HG03439 (cell line): ENCODE data around the gene PHF1.

Experiments
- ATAC-seq: cut with Tn5 transposase; IDR thresholded peaks from one replicate; pipeline ENCODE4 v1.9.1; 2021; ENCODE audit warnings: mild to moderate bottlenecking, moderate library complexity; ENCODE audit not compliant: unreplicated experiment

PHF1 gene

GRCh38 chr6:33417128-33417902 is 6.5 kb downstream of the PHF1 start:
- no peak for ATAC-seq

- peak; percentile 85 for ATAC-seq
These were observed 7.3 kb downstream of the PHF1 start, which contains the start of gene CUTA for GRCh38 chr6:33417903-33418689. Gene CUTA (minus strand): TSS chr6:33418107. CDS start chr6:33418000, 107 bp downstream.

GRCh38 chr6:33418690-33419291 is 8.0 kb downstream of the PHF1 start:
- ATAC-seq: no peak

- no peak for ATAC-seq
These were observed 9.0 kb downstream of the PHF1 start, which contains the start of gene SYNGAP1 for GRCh38 chr6:33419580-33420490. Gene SYNGAP1 (plus strand): TSS chr6:33420065. CDS start chr6:33420265, 200 bp downstream.

GRCh38 chr6:33420491-33421343 is 9.9 kb downstream of the PHF1 start:
- no peak for ATAC-seq

GRCh38 chr6:33421344-33421643 is 10.5 kb downstream of the PHF1 start:
- no peak for ATAC-seq

GRCh38 chr6:33423777-33424176 is 13.0 kb downstream of the PHF1 start:
- ATAC-seq: no peak

- ATAC-seq: no peak
These were observed 14.2 kb downstream of the PHF1 start for GRCh38 chr6:33424855-33425667.

- ATAC-seq: peak; percentile 48
These were observed 15.1 kb downstream of the PHF1 start for GRCh38 chr6:33425668-33426577.

GRCh38 chr6:33426590-33427511 is 16.0 kb downstream of the PHF1 start:
- ATAC-seq: no peak

- ATAC-seq: no peak
These were observed 16.9 kb downstream of the PHF1 start for GRCh38 chr6:33427585-33428223.

GRCh38 chr6:33428224-33428965 is 17.6 kb downstream of the PHF1 start:
- no peak for ATAC-seq

GRCh38 chr6:33428966-33429749 is 18.3 kb downstream of the PHF1 start:
- ATAC-seq: no peak

- ATAC-seq: no peak
These were observed 18.9 kb downstream of the PHF1 start for GRCh38 chr6:33429750-33430052.

- no peak for ATAC-seq
These were observed 19.5 kb downstream of the PHF1 start for GRCh38 chr6:33430334-33430733.
